HG03342 (cell line): ENCODE results near the gene B4GAT1.
A peak's percentile ranks its signal among the peaks of the same experiment; 100 is the strongest.
"Not testable (repeated sequence)": the region's sequence is repeated elsewhere in the genome, so short reads cannot be mapped to it uniquely, and the experiment has no call there.

ENCODE experiments used
- ATAC-seq: cut with Tn5 transposase; IDR thresholded peaks from one replicate; pipeline ENCODE4 v1.9.1; 2021; ENCODE audit warnings: mild to moderate bottlenecking, moderate library complexity; ENCODE audit not compliant: unreplicated experiment

The B4GAT1 gene

DNA sequence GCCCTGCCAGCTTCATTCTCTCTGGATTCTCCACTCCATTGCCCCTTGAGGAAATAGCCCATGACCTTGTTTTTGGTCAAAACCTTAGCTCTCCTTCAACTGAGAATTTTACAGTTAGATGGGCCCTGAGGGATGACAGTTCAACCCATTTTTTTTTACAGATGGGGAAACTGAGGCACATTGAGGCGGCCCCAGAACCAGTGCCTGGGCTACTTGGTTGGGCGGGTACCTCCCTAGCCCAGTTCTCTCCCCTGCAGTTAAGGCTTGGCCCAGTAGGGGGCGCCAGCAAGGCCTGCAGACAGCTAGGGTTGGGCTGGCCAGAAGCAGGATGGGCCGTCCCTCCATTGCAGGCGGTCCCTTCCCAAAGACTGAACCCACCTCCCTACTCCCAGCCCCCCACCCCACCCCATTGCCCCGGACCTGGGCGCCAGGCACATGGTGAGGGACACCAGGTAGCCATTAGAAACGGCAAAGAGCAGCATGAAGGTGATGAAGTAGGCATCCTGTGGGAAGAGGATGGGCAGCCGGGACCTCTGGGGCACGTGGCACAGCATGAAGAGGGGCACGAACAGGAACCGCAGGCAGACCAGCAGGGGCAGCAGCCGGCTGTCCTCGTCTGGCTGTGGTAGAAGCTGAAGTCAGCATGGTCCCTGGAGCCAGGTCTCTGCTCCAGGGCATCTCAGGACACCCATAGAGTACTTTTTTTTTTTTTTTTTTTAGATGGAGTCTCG is 16.5 kb upstream of the B4GAT1 start:
- ATAC-seq: no peak

DNA sequence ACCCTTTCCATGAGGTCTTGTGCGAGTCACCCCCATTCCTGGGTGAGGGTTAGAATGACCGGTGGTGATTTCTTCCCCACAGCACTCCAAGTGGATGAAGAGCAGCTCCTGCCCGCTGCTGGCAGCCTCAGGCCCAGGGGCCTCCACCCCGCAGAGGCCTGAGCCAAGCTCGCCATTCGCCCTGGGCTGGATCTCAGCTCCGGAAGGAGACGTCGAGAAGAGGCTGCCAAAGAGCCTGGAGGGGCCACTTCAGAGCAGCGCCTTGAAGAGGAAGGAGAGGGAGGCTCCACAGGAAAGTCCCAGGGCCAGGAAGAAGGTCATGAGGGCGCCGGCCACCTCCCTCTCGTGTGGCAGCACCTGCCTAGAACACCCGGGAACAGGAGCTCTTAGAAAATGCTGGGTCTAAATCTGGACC is 15.8 kb upstream of the B4GAT1 start:
- ATAC-seq: no peak

DNA sequence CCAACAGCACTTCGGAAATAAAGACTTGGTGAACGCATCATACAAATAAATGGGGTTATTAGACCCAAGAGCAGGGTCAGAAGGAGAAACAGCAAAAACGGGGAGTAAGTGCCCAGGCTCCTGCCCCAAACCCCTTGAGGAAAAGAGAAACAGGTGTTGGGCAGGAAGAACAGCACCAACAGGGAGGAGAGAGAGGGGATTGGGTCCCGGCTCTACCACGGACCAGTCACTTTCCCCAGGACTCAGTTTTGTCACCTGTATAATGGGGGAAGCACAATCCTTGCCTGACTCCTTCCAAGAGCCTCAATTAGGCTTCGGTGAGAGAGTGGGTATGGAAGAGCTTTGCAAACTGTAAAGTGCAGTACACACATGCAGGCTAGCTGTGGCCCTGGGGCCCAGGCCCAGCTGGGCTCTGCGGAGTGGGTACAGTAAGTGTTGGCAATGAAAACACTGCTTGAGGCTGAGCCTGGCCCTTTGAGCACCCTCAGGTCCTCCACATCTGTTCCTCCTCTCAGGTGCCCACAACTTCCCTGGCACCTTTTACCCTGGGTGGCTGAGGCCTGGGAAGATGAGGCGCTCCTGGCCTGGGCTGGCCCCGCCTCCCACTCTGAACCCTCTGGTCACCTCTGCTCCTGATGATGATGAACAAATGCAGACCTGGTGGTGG is 15.2 kb upstream of the B4GAT1 start:
- ATAC-seq: no peak

DNA sequence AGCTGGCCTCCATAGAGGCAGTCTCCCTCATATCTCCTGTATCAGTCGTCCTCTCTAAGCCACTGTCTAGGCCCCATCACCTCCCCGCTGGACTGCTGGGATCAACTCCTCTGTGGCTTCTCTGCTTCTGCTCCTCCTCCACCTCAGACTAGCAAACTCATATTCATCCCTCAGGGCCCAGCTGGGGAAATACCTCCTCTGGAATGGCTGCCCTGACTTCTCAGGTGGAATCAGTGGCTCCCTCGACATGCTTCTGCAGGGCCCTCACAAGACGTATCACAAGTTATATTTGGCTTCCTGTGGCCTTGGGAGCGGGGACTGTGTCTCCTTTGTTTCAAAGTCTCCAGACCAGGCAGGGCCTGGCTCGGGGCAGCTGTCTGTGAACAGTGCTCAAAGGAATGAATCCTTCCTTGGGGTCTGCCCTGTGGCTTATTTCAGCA is 14.1 kb upstream of the B4GAT1 start:
- no peak for ATAC-seq

DNA sequence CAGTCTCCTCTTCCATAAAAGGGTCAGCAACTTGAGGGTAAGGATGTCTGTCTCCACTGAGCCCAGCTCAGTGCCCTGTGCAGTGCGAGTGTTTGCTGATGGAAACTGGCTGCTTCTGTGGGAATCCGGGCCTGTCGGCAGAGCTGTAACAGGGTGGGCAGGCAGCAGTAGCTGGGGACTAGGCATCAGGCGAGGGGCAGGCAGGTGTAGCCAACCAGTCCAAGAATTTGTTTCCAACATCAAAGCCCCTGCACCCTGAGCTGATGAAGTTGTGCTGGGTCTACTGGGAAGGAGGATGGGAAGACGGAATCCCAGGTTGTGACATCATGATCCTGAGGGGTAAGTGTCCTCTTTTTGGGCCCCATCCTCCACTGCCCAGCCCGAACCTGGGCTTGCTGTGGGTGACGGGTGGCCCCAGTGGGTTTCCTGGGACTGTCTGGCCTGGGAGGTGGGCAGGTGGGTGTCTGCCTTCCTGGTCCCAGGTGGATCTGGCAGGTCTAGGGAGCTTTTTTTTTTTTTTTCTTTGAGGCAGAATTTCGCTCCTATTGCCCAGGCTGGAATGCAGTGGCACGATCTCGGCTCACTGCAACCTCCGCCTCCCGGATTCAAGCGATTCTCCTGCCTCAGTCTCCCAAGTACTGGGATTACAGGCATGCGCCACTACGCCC is 13.1 kb upstream of the B4GAT1 start:
- no peak for ATAC-seq

DNA sequence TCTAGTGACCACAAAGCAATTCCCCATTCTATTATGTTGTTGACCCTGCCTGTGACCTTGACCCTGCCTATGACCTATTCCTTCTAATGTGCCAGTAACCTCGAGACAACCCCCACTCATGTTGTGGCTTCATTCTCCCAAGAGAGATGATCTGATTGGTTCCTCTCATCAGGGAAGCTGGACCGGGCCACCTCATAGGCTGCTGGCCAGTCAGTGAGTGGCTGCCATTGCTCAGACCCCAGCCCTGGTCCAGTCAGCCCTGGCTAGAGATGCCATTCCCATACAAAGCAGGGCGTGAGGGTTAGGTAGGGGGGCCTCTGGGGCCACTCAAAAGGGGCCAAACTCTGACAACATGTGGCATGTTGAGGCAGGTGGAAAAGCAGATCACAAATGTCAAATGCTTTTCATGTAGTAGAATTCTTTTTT is 12.2 kb upstream of the B4GAT1 start:
- ATAC-seq: no peak

DNA sequence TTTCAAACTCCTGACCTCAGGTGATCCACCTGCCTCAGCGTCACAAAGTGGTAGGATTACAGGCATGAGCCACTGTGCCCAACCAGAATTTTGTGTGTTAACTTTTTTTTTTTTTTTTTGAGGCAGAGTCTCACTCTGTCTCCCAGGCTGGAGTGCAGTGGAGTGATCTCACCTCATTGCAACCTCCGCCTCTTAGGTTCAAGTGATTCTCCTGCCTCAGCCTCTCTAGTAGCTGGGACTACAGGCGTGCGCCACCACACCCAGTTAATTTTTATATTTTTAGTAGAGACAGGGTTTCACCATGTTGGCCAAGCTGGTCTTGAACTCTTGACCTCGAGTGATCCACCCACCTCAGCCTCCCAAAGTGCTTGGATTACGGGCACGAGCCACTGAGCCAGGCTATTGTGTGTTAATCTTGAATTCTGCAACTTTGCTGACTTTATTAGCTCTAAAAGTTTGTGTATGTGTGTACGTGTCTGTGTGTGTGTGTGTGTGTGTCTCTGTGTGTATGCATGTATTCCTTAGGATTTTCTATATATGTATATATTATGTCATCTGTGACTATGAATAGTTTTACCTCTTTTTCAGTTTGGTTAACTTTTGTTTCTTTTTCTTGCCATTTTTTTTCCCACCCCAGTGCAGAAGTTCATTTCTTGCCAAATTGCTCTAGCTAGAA is 3.3 kb upstream of the B4GAT1 start:
- ATAC-seq: not testable (repeated sequence)

DNA sequence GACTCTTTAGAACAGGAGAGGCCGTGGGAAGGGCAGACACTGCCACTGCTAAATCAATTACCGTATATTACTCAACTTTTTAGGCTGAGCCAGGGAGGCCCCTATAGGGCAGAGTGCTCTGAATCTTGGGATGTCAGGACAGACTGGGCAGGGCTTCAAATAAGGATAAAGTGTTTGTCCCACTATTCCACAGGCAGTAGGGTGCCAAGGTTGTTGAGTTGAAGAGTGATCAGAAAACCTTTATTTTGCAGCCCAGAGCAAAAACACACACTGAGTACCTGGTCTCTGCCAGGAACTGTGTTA is 1.6 kb upstream of the B4GAT1 start:
- no peak for ATAC-seq

DNA sequence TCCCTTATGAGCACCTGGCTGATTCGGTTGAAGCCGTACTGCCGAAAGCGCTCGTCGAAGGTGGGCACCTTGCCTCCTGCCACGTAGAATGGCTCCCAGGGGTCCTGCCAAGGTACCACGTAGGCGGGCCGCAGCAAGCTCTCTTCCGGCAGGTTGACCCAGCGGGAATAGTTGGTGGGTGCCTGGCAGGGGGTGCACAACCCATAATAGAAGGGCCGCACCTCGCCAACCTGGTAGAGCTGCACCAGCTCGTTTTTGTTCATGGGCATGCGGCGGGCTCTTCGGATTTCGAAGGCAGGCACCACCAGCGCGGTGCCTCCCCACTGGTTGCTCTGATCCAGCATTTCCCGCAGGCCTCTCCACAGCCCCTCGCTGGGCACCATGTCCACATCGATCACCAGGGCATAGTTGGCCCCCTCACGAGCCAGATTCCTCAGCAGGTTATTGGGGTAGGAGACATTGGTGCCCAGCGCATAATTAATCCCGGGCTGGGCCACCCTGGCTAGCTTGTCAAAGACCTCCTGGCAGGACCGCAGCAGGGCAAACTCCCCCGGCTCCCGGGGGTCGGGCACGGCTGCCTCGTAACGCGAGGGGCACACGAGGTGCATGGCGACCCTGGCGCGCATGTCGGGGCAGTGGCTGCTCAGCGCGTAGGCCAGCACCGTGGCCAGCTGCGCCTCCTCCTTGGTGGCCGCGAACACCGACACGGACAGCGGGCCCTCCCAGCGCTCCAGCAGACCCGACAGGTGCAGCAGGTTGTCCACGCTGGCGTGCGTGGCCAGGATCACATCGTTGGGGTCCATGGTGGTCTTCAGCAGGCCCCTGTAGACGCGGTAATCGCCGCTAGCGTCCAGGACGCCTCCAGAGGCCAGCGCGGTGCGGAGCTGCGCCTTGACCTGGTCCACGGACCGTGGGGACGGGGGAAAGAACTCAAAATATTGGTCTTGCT is 679 bp downstream of the B4GAT1 start:
- no peak for ATAC-seq

DNA sequence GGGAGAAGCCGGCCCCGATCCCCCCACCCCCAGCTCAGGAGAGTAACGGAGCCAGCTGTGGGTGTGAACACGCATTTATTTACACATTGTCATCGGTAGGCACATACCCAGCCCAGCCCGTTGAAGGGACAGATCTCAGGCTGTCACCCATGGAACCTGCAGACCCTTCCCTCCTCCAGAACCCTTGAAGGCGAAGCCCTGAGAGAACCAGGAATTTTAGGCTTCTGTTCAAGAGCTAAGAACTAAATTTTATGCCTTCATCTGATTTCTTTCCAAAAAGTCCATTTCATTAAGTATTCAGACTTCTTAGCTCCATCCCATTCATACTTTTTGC is 2.1 kb downstream of the B4GAT1 start:
- no peak for ATAC-seq

DNA sequence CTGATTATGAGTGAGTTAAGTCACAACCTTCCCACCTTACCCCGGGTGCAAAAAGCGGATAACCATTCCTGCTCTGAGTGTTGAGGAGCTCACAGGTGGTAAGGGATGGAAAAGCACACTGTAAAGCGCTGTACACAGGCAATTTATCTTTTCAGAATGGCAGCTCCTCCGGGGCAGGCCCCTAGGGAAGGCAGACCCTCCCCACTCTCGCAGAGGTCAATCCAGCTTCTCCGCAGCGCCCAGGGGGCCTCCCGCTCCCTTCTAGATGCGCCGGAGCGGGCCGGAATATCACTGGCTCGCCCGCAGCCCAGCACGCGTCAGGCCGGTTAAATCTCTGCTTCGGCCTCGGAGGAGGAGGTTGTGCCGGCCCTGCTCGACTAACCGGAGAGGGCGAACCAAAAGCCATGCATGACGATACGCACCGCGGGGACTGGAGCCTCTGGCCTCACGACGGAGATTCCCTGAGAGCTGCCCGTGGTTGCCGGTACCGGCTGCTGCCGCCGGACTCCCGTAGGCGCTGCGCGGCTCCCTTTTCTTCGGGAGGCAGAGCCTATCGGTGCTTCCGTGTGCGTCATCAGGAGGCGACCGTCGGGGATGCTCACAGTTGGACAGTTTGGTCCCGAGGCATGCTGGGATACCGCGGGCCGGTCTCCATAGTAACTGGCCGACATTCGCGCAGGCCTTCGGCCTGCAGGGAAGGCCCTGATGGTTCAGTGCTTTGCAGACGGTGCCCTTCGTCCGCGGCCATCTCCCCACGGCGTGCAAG is 2.7 kb downstream of the B4GAT1 start, which contains the start of gene BRMS1:
TSS of gene BRMS1 (minus strand) at position 555 of the 766 bp plus-strand sequence. CDS start 2,870 bp downstream, outside the sequence.
- ATAC-seq: peak; percentile 76

DNA sequence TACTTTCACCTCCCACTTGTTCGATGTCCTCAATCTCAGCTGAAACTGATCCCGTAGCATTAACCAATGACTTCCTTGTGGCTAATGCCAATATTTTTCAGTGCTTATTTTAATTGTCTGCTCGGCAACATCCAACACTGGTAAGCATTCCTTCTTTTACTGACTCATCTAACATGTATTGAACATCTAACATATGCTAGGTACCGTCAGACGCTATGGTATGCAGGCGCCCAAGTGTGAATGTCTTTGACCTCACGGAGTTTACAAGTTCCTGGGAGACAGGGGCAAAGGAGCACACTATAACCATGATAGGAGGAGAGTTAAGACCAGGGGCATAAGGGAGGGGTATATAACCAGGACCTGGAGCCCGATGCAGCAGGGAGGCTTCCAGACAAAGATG is 4.3 kb downstream of the B4GAT1 start:
- no peak for ATAC-seq

DNA sequence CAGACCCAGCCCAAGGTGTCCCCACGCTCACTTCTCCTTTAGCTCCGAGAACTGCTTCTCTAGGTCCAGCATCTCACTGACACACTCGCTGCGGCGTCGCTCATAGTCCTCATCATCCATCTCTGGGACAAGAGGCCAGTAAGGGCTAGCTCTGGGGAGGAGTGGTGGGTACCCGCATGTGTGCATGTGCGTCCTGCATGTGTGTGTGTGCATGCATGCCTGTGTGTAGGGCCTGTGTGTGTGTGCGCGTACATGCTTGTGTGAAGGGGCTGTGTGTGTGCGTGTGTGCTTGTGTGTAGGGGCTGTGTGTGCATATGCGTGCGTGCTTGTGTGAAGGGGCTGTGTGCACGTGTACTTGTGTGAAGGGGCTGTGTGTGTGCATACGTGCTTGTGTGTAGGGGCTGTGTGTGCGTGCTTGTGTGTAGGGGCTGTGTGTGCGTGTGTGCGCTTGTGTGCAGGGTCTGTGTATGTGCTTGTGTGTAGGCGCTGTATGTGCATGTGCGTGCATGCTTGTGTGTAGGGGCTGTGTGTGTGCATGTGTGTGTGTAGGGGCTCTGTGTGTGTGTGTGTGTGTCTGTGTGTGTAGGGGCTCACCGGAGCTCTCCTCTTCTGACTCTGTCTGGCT is 5.8 kb downstream of the B4GAT1 start:
- no peak for ATAC-seq

DNA sequence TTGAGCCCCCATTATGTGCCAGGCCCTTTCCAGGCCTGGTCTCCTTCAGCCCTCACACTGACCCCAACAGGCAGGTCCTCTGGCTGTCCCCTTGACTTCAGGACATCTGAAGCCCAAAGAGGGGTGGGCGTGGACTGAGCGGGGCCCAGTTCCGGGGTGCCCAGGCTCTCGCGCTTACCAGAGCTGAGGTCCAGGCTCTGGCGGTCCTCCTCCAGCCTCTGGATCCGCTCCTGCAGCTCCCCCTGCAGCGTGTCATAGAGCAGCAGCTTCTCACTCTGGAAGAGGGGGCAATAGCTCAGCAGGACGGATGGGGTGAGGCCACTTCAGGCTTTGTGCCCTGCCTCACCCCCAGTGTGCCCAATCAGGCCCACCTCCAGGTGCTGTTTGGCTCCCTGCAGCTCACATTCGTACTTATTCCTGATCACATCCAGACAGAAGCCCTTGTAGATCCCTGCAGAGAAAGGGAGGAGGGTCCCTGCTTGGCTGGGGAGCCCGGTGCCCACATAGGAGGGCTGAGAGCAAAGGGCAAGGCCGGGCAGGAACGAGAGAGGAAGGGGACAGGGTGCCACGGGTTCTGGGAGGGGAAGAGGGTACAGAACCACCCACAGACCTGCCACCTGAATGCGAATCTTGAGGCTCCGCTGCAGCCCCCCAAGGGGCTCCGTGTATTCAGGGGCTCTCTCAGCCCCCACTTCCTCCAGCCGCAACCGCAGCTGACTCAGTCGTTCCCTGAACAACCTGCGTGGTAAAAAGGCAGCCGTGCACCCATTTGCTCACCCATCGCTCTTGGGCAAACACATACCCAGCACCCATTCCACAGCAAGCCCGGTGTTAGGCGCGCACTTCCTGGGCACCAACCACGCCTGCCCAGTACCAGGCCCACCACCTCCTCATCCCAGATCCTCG is 6.6 kb downstream of the B4GAT1 start:
- ATAC-seq: no peak

DNA sequence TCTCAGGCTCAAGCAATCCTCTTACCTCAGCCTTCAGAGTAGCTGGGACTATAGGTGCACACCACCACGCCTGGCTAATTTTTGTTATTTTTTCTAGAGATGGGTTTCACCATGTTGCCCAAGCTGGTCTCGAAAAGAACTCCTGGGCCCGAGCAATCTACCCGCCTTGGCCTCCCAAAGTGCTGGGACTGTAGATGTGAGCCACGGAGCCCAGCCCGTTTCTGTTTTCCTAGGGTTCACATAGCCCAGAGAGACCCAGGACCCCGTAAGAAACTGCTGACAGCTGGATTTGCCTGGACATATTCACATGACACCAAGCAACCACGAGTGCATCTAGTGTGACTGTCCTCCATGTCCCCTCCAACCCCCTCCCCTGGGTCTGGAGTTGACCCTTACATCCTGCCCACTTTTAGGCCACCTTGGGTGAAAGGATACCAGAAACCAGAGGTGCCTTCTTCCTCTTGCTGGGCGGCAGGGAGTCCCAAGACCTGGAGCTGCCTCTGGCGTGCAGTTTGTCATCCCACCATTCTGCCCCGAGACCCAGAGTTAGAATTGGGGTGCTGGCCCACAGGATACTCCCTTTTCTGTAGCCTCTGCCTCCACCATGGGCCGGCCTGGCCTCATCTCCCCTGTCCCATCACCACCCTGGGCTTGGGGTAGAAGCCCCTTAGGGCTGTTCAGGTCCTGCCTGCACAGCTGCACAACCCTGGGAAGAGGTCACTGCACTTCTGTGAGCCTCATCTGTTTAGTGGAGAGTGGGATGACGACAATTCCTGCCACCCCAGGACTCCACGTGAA is 7.5 kb downstream of the B4GAT1 start:
- ATAC-seq: no peak

DNA sequence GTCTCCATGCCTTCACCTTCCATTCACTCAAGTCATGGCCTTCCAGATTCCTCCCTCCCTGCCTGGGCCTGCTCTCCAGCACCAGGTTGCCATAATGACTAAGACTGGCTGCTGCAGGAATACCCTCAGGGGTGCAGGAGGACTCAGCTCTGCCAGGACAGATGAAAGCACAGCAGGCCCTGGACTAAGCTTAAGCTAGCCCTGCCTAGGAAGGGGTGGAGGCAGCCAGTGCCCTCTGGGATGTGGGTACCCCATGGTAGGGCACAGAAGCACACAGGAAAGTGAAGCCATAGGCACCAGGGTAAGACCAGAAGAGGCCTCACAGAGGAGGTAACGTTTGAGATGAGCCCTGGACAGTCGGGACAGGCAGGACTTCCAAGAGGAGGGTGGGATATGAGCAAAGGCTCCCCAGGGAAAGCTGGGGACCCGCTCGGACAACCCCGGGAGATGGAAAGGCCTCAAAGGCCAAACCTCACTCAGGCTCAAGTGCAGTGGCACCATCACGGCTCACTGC is 8.2 kb downstream of the B4GAT1 start:
- no peak for ATAC-seq
